HL-60/S4 treated with retinoic acid at 250 ng/mL for 4 days and 3 days (cell line): ENCODE results near the gene HYPK.
"Not testable (repeated sequence)": the region's sequence is repeated elsewhere in the genome, so short reads cannot be mapped to it uniquely, and the experiment has no call there.

Source experiments
- in situ Hi-C: fragments of 300-500 bp; cut with MboI; formaldehyde crosslinking; loops from 2 replicates; pipeline ENCODE4 v1.7.0; 2022; ENCODE audit warnings: low sequenced_read_pairs

Gene HYPK

GRCh38 chr15:43795197-43795596 is 5.2 kb upstream of the HYPK start:
- in situ Hi-C loops: no loop called here

GRCh38 chr15:43795997-43796396 is 4.4 kb upstream of the HYPK start:
- in situ Hi-C loops: no loop called here

GRCh38 chr15:43796566-43796965 is 3.8 kb upstream of the HYPK start:
- in situ Hi-C loops: no loop called here

GRCh38 chr15:43799209-43799944 is 1.0 kb upstream of the HYPK start:
- in situ Hi-C loops: no loop called here

GRCh38 chr15:43799945-43800285 is 484 bp upstream of the HYPK start, which contains the start of gene SERINC4:
Gene SERINC4 (minus strand): TSS chr15:43800220. CDS start chr15:43799986, 234 bp downstream.
- in situ Hi-C loops: no loop called here

- in situ Hi-C loops: not testable (repeated sequence)
Measured at GRCh38 chr15:43802676-43803075, 2.3 kb downstream of the HYPK start.

GRCh38 chr15:43808435-43808950 is 8.1 kb downstream of the HYPK start:
- in situ Hi-C loops: no loop called here

- in situ Hi-C loops: no loop called here
Measured at GRCh38 chr15:43808960-43809678, 8.7 kb downstream of the HYPK start.

- in situ Hi-C loops: not testable (repeated sequence)
Measured at GRCh38 chr15:43815064-43815463, 14.7 kb downstream of the HYPK start.

- in situ Hi-C loops: no loop called here
Measured at GRCh38 chr15:43821505-43821904, 21.1 kb downstream of the HYPK start.

- in situ Hi-C loops: no loop called here
Measured at GRCh38 chr15:43824302-43825246, 24.2 kb downstream of the HYPK start, which contains the start of gene MFAP1. Gene MFAP1 (minus strand): TSS chr15:43824690. CDS start chr15:43824569, 121 bp downstream.

GRCh38 chr15:43825305-43825704 is 24.9 kb downstream of the HYPK start:
- in situ Hi-C loops: not testable (repeated sequence)

GRCh38 chr15:43826029-43826507 is 25.7 kb downstream of the HYPK start:
- in situ Hi-C loops: no loop called here

- in situ Hi-C loops: no loop called here
Measured at GRCh38 chr15:43826508-43827341, 26.3 kb downstream of the HYPK start, which contains the start of gene WDR76. Gene WDR76 (plus strand): TSS chr15:43827002. CDS start chr15:43827033, 31 bp downstream.

- in situ Hi-C loops: no loop called here
Measured at GRCh38 chr15:43828061-43828657, 27.8 kb downstream of the HYPK start.

GRCh38 chr15:43829951-43830540 is 29.6 kb downstream of the HYPK start:
- in situ Hi-C loops: not testable (repeated sequence)

GRCh38 chr15:43830691-43831275 is 30.4 kb downstream of the HYPK start:
- in situ Hi-C loops: not testable (repeated sequence)

GRCh38 chr15:43831519-43832052 is 31.2 kb downstream of the HYPK start:
- in situ Hi-C loops: not testable (repeated sequence)
